Measurements from ENCODE around the gene RAB40B.

RAB40B gene

DNA sequence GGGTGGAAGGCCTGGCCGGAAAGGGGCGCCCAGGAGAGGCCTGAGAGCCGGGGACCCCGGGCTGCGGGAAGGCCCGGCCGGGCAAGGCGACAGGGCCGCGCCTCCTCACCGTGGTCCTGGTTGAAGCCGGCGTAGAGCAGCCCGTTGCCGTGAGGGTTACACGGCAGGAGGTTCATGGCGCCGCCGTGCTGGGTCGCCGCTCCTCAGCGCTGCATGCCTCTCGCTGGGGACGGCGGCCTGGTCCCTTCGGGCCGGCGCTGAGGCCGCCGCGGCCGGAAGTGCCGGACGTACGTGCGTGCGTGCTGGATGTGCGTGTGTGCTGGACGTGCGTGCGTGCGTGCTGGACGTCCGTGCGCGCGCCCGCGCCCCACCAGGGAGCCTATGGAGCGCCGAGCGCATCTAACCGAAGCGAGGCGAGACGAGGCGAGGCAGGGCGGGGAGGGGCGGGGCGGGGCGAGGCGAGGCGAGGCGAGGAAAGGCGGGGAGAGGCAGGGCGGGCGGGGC, 50.3 kb downstream of the RAB40B start, which contains the start of gene WDR45B:
TSS of gene WDR45B (minus strand) at position 280 of the 504 bp plus-strand sequence. CDS start at position 176, 104 bp downstream.
- DNase-seq, result peak; percentile 78 to 82

DNA sequence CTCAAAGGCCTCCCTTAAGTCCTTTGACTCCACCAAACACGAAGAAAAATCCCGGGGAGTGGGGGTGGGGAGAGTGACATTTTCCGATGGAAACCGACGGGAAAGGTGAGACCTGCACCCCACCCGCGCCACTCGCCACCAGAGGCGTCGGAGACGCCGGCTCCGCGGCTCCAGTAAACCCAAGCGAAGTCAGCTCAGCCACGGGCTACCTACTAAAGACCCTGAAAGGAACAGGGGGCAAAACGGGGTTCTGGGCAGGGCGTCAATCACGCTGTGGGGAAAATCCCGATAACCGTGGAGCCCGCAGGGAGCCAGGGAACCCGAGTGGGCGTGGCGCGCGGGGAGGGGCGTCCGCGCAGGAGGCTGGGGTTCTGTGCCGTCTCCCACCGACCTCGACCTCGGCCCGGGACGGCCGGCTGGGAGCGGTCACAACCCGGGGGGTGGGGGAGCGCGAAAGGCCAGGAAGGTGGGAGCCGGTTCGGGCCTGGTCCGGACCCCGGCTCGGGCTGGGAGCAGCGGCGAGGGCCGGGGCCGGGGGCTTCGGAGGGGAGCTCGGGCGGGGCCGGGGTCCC, 50.8 kb downstream of the RAB40B start:
- DNase-seq, result peak; percentile 20 to 28

DNA sequence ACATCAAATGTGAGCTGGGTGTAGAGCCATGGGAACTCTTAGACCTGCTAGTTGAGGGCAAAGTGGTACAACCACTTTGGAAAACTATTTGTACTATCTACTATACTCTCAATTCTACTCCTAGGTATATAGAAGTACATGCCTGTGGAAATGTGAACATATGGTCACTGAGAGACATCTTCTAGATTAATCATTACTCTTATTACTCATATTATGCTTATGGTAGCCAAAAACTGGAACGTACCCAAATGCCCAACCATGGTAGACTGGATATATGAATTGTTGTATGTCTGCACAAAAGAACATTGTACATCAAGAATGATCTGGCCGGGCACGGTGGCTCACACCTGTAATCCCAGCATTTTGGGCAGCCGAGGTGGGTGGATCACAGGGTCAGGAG, 53.0 kb downstream of the RAB40B start:
- DNase-seq, result no peak

DNA sequence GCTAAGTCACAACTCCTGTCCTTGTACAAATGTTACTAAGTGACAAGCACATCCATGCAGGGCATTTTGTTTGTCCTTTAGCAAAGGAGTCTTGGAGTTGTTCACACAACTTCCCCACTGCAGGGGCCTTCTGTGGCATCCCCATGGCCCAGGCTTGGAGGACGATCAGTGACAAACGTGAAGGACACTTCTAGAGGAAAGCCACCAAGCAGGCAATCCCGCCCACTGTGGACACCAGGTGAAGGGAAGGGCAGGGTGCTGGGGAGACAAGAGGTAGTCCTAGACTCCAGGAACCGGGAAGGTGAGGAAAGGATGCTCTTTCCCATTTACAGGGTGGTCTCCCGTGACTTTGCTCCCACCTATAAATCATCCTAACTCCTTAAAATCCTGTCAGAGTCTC, 54.4 kb downstream of the RAB40B start:
- DNase-seq, result no peak

DNA sequence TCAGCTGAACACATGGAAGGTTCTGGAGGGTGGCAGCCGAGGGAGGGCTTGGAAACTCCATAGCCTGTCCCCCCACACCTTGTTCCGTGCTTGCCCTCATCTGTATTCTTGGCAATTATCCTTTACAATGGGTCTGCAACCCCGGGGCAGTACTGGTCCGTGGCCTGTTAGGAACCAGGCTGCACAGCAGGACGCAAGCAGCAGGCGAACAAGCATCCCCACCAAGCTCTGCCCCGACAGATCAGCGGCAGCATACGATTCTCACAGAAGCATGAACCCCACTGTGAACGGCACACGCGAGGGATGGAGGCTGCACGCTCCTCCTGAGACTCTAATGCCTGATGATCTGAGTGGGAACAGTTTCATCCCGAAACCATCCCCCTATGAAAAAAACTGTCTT, 56.5 kb downstream of the RAB40B start:
- no peak for DNase-seq

DNA sequence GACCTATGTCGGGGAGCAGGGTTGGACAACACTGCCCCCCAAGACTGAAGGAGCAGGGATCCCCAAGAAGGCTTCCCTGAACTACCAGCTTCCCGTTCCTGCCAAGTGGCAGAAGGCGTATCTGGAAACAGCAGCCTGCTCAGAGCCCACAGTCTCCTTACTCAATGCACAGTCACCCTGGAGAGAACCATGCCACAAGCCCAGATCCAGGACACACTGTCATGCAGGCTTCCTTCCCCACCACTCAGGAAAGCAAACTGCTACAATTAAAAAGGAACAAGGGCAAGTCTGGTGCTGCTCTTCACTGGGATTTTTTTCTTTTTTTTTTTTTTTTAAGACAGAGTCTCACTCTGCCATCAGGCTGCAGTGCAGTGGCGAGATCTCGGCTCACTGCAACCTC, 58.5 kb downstream of the RAB40B start:
- DNase-seq, result no peak

DNA sequence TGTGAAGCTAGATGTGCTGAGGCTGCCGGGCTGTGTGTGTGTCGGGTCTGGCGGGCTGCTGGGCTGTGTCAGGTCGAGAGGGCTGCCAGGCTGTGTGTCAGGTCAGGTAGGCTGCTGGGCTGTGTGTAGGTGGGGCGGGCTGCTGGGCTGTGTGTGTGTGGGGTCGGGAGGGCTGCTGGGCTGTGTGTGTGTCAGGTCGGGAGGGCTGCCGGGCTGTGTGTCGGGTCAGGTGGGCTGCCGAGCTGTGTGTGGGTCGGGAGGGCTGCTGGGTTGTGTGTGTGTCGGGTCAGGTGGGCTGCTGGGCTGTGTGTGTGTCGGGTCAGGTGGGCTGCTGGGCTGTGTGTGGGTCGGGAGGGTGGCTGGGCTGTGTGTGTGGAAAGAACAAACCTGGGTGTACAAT, 58.9 kb downstream of the RAB40B start:
- DNase-seq, result no peak

DNA sequence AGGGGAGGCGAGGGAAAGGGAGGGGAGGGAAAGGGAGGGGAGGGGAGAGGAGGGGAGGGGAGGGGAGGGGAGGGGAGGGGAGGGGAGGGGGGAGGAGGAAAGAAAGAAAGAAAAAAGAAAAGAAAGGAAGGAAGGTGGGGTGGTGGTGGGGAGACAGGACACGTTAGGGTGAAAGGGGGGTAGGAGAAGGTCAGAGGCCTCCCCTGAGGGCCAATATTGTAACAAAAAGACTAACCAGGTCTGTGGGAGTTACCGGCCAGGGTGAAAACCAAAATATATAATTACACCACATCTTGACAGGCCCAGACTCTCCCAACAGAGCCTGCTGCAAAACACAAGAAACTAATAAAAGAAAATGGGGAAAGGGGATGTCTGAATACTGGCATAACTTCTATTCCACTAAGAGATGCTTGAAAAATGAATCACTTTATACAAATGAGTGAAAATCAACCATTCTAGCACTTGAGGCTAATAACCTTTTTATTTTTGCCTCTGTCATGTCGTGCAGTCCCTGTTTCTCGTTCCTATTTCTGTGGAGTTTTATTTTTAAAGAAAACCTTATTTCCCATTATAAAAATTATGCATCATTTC, 60.2 kb downstream of the RAB40B start:
- no peak for DNase-seq

DNA sequence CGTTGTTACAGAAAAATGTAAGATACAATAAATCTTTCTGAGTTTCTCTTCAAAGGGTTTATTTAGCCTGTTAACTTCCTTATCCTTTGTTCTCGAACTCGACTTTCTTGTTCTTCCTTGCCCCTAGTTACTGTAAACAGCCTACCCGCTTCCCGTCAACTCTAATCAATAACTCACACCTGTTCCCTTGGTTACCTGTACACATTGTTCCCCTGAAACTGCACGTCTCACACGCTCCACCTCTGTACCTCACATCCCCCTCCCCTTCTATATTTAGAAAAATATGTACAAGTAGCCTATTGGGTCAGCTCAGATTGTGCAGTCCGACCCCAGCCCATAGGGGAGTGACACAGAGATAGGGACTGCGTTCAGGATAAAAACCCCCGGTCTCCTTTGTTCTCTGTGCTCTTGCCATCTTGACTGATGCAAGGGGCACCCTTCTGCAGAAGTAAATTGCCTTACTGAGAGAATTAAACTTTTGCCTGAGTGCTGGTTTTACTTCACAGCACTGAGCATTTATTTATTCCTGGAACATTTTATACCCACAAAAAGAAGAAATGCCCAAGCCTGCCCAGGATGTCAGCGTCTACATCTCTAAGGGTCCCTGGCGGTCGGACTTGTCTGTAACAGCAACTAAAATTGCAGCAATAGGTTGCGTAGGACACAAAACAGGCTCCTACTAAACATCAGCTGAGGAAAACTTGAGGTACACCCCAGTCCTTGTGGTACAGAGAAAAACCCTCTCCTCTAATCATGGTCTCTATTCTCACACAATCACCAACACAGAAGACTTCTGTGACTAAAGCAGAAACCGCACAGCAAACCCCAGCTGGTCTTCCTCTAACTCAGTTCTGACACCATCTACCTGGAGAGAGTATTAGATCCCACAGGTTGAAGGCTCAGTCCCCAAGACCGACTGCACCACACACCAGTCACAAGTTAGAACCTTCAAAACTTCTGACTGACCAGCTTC, 61.6 kb downstream of the RAB40B start:
- no peak for DNase-seq

DNA sequence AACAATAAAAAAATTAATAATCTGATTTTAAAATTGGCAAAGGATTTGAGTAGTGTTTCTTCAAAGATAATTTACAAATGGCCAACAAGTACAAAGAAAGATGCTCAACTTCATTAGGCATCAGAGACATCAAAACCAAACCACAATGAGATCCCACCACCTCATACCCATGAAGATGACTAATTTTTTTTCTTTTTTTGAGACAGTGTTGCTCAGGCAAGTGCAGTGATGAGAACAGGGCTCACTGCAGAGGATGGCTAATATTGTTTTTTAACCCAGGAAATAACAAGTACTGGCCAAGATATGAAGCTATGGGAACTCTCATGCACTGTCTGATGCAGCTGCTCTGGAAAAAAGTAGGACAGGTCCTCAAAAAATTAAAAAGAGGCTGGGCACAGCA, 65.2 kb downstream of the RAB40B start:
- no peak for DNase-seq

DNA sequence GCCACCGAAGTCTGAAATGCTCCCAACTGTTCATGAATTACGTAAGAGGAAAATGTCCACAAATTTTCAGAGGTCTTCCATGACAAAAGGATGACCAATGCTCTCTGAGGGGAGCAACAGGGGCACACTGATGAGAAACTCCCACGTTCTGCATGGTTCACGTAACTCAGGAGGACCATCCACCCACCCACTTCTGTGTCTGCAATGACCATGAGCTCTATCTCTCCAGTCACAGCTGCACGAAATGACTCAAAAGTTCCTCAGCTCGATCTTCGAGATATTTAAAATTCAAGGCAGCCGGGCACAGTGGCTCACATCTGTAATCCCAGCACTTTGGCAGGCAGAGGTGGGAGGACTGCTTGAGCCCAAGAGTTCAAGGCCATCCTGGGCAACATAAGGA, 66.0 kb downstream of the RAB40B start:
- no peak for DNase-seq

DNA sequence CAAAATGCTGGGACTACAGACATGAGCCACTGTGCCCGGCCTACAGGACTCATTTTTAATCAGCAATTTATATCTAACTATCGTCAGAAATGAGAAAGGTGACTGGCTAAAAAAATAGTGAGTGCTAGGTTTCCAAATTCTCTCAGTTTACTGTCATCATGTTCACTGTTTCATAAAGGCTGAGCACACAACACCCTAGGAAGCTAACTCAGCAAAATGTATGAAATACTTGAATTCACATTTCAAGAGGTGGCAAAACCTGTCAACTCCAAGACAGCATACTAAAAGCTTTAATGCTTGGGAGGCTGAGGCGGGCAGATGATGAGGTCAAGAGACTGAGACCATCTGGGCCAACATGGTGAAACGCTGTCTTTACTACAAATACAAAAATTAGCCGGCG, 67.0 kb downstream of the RAB40B start:
- DNase-seq, result no peak

DNA sequence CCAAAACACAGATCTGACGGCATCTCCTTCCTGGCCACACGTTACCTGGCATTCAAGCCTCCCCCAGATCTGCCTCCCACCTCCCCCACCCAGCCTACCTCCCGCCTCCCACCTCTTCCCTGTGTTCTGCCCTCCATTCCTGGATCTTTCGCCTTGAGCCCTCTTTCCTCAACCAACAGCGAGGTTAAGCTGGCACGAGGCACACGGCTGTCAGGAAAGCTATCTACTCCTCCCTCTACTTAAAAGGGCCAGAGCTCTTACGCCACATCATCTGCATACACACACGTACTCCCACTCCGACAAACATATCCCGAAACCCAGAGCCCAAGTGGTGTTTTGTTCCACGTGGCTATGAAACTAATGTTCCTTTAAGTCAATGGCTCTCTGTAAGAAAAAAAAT, 68.3 kb downstream of the RAB40B start:
- DNase-seq, result no peak

DNA sequence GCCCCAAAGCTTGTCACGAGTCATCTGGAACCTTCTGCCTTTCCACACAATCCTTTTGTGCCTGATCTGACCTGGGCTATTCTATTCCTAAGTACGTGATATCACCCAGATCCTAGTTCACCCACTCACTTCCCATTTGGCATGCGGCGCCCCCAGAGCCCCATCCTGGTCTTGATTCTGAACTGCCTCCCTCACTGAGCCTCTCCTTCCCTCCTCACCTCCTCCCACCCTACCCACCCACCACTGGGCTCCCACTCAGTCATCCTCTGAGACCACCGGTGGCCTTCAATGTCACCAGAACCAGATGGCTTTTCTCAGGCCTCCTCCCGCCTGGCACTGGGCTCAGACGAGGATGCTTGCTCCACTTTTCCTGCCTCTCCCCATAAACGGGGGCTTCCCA, 68.8 kb downstream of the RAB40B start:
- no peak for DNase-seq

DNA sequence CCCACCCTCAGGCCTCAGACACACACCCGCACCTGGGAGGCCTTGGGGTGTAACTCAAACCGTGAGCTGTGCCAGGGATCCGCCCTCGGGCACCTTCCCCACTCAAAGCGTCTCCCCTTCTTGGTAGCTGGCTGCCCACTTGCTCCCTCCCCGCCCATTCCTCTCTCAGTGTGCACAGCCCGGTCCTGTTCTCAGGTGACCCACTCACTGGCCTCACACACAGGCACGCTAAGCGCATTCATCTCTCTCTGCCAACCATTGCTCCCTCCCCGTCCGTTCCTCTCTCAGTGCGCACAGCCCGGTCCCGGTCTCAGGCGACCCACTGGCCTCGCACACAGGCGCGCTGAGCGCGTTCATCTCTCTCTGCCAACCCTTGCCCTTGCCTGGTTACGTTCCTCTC, 71.1 kb downstream of the RAB40B start:
- no peak for DNase-seq

DNA sequence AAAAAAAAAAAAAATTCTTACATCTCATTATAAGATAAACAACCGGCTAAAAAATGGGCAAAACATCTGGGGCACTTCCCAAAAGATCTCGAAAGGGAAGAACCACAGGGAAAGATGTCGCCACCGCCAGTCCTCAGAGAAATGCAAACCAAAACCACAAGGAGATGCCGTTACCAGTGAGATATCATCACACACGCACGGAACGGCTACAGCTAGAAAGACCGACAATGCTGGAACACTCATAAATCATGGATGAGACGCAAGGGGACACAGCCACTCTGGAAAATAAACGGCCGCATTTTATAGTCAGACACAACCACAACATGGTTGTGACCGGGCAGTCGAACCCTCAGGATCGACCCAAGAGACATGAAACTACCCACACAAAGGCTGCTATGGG, 74.8 kb downstream of the RAB40B start:
- no peak for DNase-seq

DNA sequence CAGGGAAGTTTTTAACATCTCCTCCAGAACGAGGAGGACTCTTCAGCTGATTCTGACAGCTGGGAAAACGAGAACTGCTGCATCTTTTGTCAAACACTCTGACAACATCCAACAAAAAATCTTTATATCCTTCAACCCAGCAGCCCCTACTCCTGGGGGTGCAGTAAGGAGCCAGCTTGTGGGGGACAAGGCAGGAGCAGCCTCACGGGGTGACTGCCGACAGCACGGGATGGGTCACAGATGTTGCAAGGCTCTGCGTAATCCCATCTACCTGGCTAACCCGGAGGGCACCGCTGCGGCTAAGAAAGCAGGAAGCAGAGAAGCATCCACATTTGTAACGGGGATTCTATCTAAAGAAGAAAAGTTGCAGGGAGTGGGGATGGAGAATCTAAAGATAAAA, 78.9 kb downstream of the RAB40B start:
- DNase-seq, result no peak

DNA sequence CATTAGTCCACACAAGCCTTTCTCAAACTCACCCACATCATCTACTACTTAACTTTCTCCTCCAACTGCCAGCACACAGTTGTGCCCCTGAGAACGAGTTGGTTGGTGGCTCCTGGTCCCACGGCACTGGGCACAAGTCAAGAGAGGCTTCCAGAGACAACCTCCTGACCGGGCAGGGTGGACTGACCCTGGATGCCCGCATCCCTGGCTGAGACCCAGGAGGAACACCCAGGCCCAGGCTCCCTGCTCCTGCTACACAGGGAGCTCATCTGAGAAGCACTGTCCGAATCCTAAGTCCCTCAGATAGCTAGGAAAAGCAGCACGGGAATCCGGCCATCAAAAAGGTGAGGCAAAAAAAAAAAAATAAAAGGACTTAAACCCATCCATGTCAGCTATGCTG, 79.3 kb downstream of the RAB40B start:
- no peak for DNase-seq

DNA sequence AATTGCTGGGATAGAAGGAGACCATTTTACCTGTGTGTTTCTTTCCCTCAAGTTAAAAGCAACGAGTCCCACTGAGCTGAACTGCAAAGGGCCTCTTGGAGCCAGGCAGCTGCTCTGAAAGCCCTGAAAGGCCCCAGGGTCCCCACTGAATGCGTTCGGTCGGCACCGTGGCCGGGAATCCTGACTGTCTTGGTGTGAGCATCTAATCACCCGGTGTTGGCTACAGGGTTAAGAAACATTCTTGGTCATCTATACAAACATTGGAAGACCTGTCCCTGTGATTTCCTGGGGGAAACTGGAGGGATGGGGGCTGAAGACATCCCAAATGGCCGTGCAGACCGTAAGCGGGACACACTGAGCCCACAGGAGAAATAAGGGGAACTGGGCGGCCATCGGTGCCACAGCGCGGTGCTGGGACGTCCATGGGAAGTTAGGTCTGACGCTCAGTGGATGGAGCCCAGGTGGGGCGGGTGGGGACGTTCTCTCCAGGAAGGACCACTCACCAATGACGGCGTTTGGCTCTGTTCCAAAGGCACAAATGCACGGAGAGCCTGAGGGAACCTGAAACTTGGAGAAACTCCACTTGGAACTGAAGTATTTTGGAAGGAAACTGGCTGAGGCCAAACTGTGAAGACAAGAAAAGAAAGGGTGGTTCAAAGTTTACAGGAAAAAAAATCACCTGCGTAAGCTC, 82.3 kb downstream of the RAB40B start:
- no peak for DNase-seq

DNA sequence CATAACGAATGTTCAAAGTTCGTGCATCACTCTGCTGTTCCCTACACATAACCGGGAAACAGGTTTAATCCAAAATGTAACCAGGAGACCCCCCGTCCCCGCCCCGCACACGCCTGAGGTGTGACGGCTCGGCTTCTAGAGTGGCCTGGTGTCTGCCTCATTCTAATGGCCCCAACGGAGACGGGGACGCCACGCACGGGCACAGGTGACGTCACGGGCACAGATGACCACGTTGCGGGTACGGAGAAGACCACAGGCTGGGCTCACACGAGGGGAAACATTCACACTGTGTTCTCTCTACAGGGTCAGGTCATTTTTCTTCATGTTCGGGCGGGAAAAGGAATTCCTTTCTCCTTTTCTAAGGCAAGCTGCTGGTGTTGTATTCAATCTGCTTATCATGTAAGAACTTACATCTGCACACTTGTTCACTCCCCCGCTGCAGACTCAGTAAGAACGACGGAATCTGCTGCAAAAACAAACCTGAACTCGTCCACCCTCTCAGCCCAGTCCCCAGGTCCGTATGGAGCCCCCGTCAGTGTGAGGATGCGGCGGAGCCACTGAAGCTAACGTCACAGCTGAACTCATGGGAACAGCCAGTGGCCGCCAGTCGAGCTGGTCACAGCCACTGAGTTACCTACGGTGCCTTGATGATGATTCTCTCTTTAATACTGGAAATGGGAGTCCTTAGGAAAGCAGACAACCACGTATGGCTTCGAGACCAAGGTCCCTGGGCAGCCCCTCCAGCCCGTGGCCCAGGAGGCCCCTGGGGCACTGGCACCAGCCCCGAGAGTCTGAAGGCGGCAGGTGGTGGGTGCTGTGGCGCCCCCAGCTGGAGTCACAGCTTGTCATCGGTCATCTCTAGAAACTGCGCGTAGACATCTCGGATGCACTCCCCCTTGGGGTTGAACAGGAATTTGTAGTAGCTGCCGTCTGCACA, 83.1 kb downstream of the RAB40B start:
- DNase-seq, result no peak

DNA sequence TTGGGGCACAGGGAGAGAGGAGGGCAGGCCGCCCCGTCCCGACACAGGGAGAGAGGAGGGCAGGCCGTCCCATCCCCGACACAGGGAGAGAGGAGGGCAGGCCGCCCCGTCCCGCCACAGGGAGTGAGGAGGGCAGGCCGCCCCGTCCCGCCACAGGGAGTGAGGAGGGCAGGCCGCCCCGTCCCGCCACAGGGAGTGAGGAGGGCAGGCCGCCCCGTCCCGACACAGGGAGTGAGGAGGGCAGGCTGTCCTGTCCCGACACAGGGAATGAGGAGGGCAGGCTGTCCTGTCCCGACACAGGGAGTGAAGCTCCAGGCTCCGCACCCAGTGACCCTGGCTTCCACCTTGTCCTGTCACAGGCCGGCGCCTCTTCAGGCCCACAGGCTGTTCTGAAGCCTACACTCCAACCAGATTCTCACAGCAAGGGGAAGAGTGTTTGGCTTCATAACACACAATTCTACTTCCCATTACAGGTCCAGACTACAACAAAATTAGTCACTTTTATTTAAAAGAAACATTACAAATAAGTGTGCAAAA, 84.3 kb downstream of the RAB40B start:
- no peak for DNase-seq

Data from activated CD4-positive, alpha-beta T cell treated with anti-CD3 and anti-CD28 coated beads, Interleukin-2, amount 50 U/mL, for 4 hours (primary cell).